SJCRH30 (cell line): ENCODE results near the gene MITF. TPM values are rescaled to one million over a fixed set of nuclear protein-coding genes. Genes with fewer than 3 reads are reported as not detected.
"Not testable (repeated sequence)": the region's sequence is repeated elsewhere in the genome, so short reads cannot be mapped to it uniquely, and the experiment has no call there.

Source experiments
- DNase-seq, 2 experiments: peaks; one replicate each; pipeline ENCODE4 v3.0.0-alpha.2; 2015 to 2020
- H3K27ac ChIP-seq: fragments of 250-450 bp; sonication (Bioruptor Pico); 2 replicates; pipeline ENCODE4 v1.5.1; 2020; ENCODE audit warnings: mild to moderate bottlenecking, moderate library complexity
- H3K27me3 ChIP-seq: fragments of 250-450 bp; sonication (Bioruptor Pico); 2 replicates; pipeline ENCODE4 v1.5.1; 2020; ENCODE audit warnings: mild to moderate bottlenecking, moderate library complexity
- H3K36me3 ChIP-seq: fragments of 250-450 bp; sonication (Bioruptor Pico); 2 replicates; pipeline ENCODE4 v1.5.1; 2020; ENCODE audit warnings: mild to moderate bottlenecking, moderate library complexity
- H3K4me1 ChIP-seq: fragments of 250-450 bp; sonication (Bioruptor Pico); 2 replicates; pipeline ENCODE4 v1.5.1; 2020; ENCODE audit warnings: mild to moderate bottlenecking, moderate library complexity
- H3K4me3 ChIP-seq: fragments of 250-450 bp; sonication (Bioruptor Pico); 2 replicates; pipeline ENCODE4 v1.5.1; 2020; ENCODE audit warnings: mild to moderate bottlenecking, moderate library complexity
- H3K9me3 ChIP-seq: fragments of 250-450 bp; sonication (Bioruptor Pico); replicated peaks from 2 replicates; pipeline ENCODE4 v1.5.1; 2020; ENCODE audit warnings: mild to moderate bottlenecking, moderate library complexity
- total RNA-seq: library from RNA; depleted of rRNA; stranded (reverse); fragments of >200 nt; shearing (Covaris generic); gene quantifications from 2 replicates; pipeline ENCODE4 v1.2.3, GENCODE V29; 2014

Gene MITF
- total RNA-seq, 1 experiment from 2014 or later = 2.2 TPM

DNA sequence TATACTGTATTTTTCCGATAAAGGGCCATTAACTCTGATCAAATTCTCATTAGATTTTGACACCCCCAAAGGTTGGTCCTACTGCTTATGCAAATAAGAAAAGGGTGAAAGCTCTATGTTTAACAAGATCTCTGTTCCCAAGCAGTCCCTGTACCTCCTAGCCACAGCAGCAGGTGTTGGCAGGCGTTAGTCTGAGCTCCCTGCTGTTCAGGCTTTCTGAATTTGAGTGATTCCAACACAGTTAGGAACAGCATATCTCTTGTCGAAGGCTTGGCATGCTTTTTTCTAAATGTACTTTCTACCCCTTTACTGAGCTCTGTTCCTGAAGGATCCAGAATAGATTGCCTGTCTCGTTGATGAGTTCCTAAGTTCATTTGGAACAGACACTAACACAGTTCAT, 42.3 kb downstream of the MITF start:
- H3K36me3 ChIP-seq = no peaks in the 10 kb centered on the region
- no peaks in the 10 kb centered on the region for H3K9me3 ChIP-seq
- no peak overlapping the region for H3K4me3 ChIP-seq
- no peak overlapping the region for H3K27ac ChIP-seq
- H3K4me1 ChIP-seq = peaks cover 14% of the 10 kb centered on the region
- DNase-seq = no peak
- no peaks in the 10 kb centered on the region for H3K27me3 ChIP-seq

GRCh38 chr3:69784954-69785514, 45.8 kb downstream of the MITF start:
- no peaks in the 10 kb centered on the region for H3K36me3 ChIP-seq
- no peak overlapping the region for H3K4me3 ChIP-seq
- peak; percentile 57 to 61 for DNase-seq
- H3K9me3 ChIP-seq = no peaks in the 10 kb centered on the region
- no peaks in the 10 kb centered on the region for H3K27me3 ChIP-seq
- H3K4me1 ChIP-seq = peaks cover 21% of the 10 kb centered on the region
- H3K27ac ChIP-seq = peak overlapping the region; percentile 8; the same call in 1 of the 2 replicates

DNA sequence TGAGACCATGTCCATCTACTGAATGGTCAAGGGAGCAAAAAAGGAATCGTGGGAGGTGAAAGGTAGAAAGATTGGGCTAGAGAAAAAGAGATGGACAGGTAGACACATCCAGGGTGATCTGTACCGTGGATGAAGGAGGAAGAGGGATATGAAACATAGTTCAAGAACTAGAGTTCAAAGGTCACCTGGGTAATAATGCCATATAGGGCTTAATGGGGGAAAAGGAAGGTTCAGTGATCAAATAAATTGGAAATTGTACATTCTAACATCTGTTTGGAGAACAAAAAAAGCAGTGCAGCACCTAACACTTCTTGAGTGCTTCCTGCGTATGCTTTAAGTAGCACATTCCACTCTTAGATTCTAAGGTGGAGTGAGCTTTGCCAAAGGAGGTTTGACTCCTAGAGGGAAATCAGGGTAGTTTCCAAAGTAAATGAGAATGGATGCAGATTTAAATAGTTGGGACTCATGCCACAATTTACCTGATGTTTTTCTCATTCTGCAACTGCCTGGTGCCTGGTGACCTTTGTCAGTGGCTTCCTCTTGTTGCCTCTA, 46.6 kb downstream of the MITF start:
- no peak overlapping the region for H3K27ac ChIP-seq
- no peaks in the 10 kb centered on the region for H3K9me3 ChIP-seq
- H3K4me1 ChIP-seq = peaks cover 21% of the 10 kb centered on the region
- H3K27me3 ChIP-seq = no peaks in the 10 kb centered on the region
- no peak overlapping the region for H3K4me3 ChIP-seq
- no peak for DNase-seq
- H3K36me3 ChIP-seq = no peaks in the 10 kb centered on the region

DNA sequence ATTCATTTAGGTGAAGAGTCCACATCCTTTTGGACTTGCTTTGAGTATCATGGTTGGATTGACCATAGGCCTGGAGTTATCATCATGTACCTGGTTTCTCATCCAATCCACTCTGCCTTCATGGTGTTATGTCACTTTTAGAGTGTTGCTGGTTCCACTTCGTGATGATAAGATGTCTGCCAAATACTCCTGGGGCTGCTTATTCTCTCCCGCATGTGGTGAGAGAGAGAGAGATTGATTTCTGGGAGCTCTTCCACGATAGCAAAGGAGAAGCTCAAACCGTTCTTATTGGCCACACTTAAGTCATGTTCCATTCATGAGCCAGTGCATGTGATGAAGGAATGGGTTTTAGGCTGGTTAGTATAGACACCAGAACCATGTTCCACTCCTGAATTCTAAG, 47.6 kb downstream of the MITF start:
- no peaks in the 10 kb centered on the region for H3K9me3 ChIP-seq
- no peak for DNase-seq
- H3K27me3 ChIP-seq = no peaks in the 10 kb centered on the region
- no peak overlapping the region for H3K27ac ChIP-seq
- H3K4me1 ChIP-seq = peaks cover 23% of the 10 kb centered on the region
- H3K4me3 ChIP-seq = no peak overlapping the region
- no peaks in the 10 kb centered on the region for H3K36me3 ChIP-seq

DNA sequence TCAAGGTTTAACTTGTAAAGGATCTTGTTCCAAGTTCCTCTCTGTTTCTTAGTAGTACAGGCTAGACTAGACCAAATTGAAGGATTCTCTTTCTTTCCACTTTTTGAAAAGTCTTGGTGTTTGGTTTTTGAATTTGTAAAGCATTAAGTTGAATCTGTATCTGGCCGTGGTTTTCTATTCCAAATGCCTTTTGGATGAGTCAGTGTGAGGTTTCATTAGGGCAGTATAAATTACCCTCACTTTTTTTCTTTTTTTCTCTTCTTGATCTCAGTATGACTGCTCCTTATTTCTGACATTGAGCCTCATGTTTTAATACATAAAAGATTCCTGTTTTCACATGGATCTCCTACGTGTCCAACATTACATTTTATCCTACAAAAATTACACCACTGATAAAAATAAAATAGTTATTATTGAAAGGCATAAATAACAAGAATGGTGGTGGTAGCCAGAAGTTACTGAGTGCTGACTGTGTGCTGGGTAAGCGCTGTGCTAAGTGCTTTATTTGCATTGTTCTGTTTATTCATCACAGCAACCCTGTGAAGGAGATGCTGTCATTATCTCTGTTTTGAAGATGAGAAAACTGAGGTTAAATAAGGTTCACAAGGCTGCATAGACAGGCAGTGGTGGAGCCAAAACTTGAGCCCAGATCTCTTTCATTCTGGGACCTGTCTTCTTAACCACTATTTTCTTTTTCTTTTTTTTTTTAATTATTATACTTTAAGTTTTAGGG, 48.3 kb downstream of the MITF start:
- Histone ChIP-seq H3K27ac (no peak overlapping the region; the same call in 1 of the 2 replicates), H3K9me3 (no peaks in the 10 kb centered on the region), H3K4me1 (peaks cover 23% of the 10 kb centered on the region), H3K27me3 (no peaks in the 10 kb centered on the region), H3K36me3 (no peaks in the 10 kb centered on the region), H3K4me3 (no peak overlapping the region)
- peak in 1 of 2 experiments; percentile 18 for DNase-seq

DNA sequence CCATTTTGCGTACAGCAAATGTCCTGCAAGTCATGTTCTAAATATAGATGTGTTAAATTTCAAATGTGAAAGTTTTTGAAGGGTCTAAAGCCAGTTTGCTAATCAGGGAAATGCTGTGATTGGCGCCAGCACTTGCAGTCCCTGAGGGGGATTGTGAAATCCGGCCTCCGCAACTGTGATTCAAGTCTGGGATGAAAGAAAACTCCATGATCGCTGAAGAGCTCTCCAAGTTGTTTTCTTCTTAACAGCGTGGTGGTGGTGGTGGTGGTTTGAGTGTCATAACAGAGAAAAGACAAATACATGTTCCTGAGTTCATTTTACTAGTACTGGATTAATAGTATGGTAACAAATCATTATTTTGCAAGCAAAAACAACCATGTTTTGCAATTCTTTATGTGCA, 51.8 kb downstream of the MITF start:
- no peak overlapping the region for H3K4me3 ChIP-seq

GRCh38 chr3:69791919-69792399, 52.7 kb downstream of the MITF start:
- Histone ChIP-seq H3K9me3 (no peaks in the 10 kb centered on the region), H3K4me1 (peaks cover 9% of the 10 kb centered on the region), H3K36me3 (no peaks in the 10 kb centered on the region), H3K27ac (no peak overlapping the region), H3K4me3 (no peak overlapping the region), H3K27me3 (no peaks in the 10 kb centered on the region)
- peak in 1 of 2 experiments; percentile 14 for DNase-seq

More for the DNA sequence above, 51.8 kb downstream of the MITF start:
- Histone ChIP-seq H3K27ac (peak overlapping the region; percentile 9; the same call in 1 of the 2 replicates), H3K4me1 (peaks cover 9% of the 10 kb centered on the region), H3K36me3 (no peaks in the 10 kb centered on the region), H3K9me3 (no peaks in the 10 kb centered on the region), H3K27me3 (no peaks in the 10 kb centered on the region)
- peak; percentile 28 to 49 for DNase-seq

- not testable (repeated sequence) for H3K4me1 ChIP-seq, H3K4me3 ChIP-seq, H3K9me3 ChIP-seq, H3K27me3 ChIP-seq, DNase-seq, H3K36me3 ChIP-seq, H3K27ac ChIP-seq
Measured at GRCh38 chr3:69796126-69796525, 56.9 kb downstream of the MITF start.

- H3K4me1 ChIP-seq = no peaks in the 10 kb centered on the region
- H3K36me3 ChIP-seq = no peaks in the 10 kb centered on the region
- H3K27me3 ChIP-seq = no peaks in the 10 kb centered on the region
- DNase-seq = no peak
- no peaks in the 10 kb centered on the region for H3K9me3 ChIP-seq
- H3K4me3 ChIP-seq = no peak overlapping the region
- H3K27ac ChIP-seq = no peak overlapping the region
Measured at GRCh38 chr3:69803681-69804270, 64.5 kb downstream of the MITF start.

DNA sequence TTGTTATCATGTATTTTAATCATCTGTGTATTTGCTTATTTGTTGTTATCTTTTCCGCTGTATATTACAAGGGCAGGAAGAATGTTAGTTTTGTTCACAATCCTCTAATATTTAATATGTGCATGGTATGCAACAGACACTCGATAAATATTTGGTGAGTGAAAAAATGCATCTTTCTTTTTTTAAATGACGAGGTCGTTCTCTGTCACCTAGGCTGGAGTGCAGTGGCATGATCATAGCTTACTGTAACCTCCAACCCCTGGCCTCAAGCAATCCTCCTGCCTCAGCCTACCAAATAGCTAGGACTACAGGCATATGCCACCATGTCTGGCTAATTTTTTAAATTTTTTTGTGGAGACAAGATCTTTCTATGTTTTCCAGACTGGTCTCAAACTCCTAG, 66.2 kb downstream of the MITF start:
- no peak for DNase-seq
- Histone ChIP-seq H3K36me3 (no peaks in the 10 kb centered on the region), H3K27me3 (no peaks in the 10 kb centered on the region), H3K9me3 (no peaks in the 10 kb centered on the region), H3K4me3 (no peak overlapping the region), H3K4me1 (no peaks in the 10 kb centered on the region), H3K27ac (no peak overlapping the region)

DNA sequence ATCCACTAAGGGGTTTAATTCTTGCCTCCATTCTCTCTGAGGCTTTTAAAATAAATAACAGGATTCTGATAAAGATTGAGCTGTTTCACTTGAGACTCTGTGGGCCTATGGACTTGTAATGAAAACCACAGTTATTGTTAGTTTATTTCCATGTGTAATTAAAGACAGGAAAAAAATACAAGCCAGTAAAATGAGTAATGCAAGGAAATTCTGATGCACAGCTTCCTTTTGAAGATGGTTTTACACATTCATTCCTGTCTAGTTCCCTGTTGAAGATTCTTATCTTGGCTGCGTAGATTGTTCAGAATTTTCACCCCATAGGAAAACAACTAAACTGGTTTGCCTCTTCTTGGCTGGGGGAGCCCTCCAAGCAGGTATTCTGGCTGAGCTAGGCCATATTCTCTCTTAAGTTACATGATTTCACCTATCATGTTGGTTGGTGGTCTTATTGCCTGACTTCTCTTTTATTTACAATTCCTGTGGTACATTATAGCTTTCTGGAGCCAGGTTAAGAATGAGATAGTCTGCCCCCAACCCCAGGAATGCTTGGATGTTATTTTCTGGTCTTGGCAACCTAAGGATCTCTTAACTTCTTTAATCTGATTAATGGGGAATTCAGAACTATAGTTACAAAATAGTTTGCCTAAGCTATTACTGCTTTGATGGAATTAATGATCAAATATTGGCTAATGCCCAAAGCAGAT, 67.6 kb downstream of the MITF start:
- Histone ChIP-seq H3K36me3 (no peaks in the 10 kb centered on the region), H3K27ac (no peak overlapping the region), H3K27me3 (no peaks in the 10 kb centered on the region), H3K4me1 (no peaks in the 10 kb centered on the region), H3K4me3 (no peak overlapping the region), H3K9me3 (no peaks in the 10 kb centered on the region)
- no peak for DNase-seq

GRCh38 chr3:69807674-69808073, 68.4 kb downstream of the MITF start:
- H3K4me3 ChIP-seq = no peak overlapping the region
- H3K36me3 ChIP-seq = no peaks in the 10 kb centered on the region
- H3K9me3 ChIP-seq = no peaks in the 10 kb centered on the region
- no peak for DNase-seq
- no peaks in the 10 kb centered on the region for H3K4me1 ChIP-seq
- H3K27me3 ChIP-seq = no peaks in the 10 kb centered on the region
- H3K27ac ChIP-seq = no peak overlapping the region

DNA sequence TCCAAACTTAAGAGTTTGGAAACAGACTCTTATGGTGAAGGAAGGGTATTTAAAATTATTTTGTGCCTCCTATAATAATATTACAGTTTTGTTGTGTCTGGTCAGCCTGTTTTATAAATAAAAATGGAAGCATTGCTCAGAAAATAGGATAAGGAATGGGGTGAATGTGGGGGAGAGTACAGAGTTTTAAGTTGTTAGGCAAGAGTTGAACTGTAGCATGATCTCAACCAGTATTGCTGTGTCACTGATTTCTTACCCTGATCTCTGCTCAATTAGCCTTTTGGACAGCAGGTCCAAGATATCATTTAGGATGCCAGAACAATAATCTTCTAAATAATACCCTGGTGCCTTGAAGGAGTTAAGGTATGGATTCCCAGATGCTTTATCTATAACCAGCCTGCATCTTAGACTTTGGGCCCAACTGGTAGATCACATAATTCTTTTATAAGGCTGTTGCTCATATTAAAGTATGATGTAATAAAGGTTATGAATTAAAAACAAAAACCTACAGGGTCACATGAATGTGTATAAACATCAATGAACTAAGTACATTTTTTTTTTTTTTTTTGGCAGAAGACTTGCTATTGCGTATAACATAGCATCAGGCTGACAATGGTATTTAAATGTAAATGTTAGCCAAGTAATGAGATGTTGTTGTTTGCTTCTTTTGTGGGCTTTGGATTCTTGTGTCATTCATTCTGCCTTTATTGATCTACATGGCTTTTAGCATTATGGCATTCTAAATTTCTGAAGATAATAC, 70.0 kb downstream of the MITF start:
- Histone ChIP-seq H3K9me3 (no peaks in the 10 kb centered on the region), H3K4me3 (no peak overlapping the region), H3K36me3 (no peaks in the 10 kb centered on the region), H3K4me1 (no peaks in the 10 kb centered on the region), H3K27ac (no peak overlapping the region), H3K27me3 (no peaks in the 10 kb centered on the region)
- no peak for DNase-seq
